Heart right ventricle (tissue), 16 donors: ENCODE measurements around the gene PLCL2. TPM values are rescaled to one million over a fixed set of nuclear protein-coding genes. Genes with fewer than 3 reads are reported as not detected.

ENCODE experiments used
- ATAC-seq, 8 donors: fragments of 200-7000 bp; cut with Tn5 transposase; one replicate each; pipeline ENCODE4 v1.9.1; 2020; ENCODE audit warnings: mild to moderate bottlenecking in 8 of 8, moderate library complexity in 8 of 8, moderate number of reproducible peaks in 1 of 8
- DNase-seq, 2 donors: peaks; one replicate each; pipeline ENCODE4 v3.0.0-alpha.2; 2020
- H3K27ac ChIP-seq, 10 donors: fragments of 200-600 bp; sonication (generic) in 2 of 10; one replicate each; pipeline versions ENCODE4 v1.5.0 to v1.8.0; 2020 to 2022; ENCODE audit warnings: mild to moderate bottlenecking in 3 of 10
- H3K27me3 ChIP-seq, 7 donors: fragments of 200-600 bp; one replicate each; pipeline ENCODE4 v1.8.0; 2021 to 2022; ENCODE audit warnings: mild to moderate bottlenecking in 2 of 7
- H3K36me3 ChIP-seq, 9 donors: fragments of 200-600 bp; sonication (generic) in 1 of 9; one replicate each; pipeline versions ENCODE4 v1.5.0 to v1.8.0; 2020 to 2022; ENCODE audit warnings: mild to moderate bottlenecking in 2 of 9
- H3K4me1 ChIP-seq, 9 donors: fragments of 200-600 bp; sonication (generic) in 1 of 9; one replicate each; pipeline versions ENCODE4 v1.5.0 to v1.8.0; 2020 to 2022; ENCODE audit warnings: mild to moderate bottlenecking in 4 of 9
- H3K4me3 ChIP-seq, 10 donors: fragments of 200-600 bp; sonication (generic) in 2 of 10; one replicate each; pipeline versions ENCODE4 v1.5.0 to v1.8.0; 2020 to 2022; ENCODE audit warnings: mild to moderate bottlenecking in 7 of 10, moderate library complexity in 2 of 10
- H3K9me3 ChIP-seq, 11 donors: fragments of 200-600 bp in 10 of 11; sonication (generic) in 2 of 11; one replicate each; pipeline versions ENCODE4 v1.5.0 to v1.8.0; 2013 to 2022; ENCODE audit warnings: mild to moderate bottlenecking in 2 of 11, control low read depth in 1 of 11, moderate library complexity in 1 of 11
- WGBS, 2 donors: extraction: QIAGEN DNeasy Blood & Tissue Kit; methylation state at CpG; one replicate each; pipeline ENCODE4 v1.1.7; 2013; ENCODE audit warnings: inconsistent platforms in 1 of 2; 5-methylcytosine and 5-hydroxymethylcytosine counted together
- intact Hi-C, 10 donors: fragments of 100-400 bp; cut with DNase I; formaldehyde crosslinking; loops; one replicate each; pipeline versions ENCODE4 v1.11.1 to v1.14.2; 2022
- polyA plus RNA-seq, 2 donors: library from polyadenylated mRNA; stranded (reverse); fragments of 200-250 nt; gene quantifications; one replicate each; pipeline ENCODE4 v1.2.3, GENCODE V29; 2013
- total RNA-seq, 10 donors: library from RNA; stranded (reverse); fragmentation: NEBNext Ultra II Directional in 3 of 10; extraction: Animal tissue kit (Norgen Biotek cat#: 25700) in 3 of 10; gene quantifications; one replicate each; pipeline versions ENCODE4 v1.2.1 to v1.2.4, GENCODE V29; 2021 to 2023
- TF ChIP-seq, protein P1 (sequence below), 9 donors: fragments of 200-600 bp; sonication (generic) in 2 of 9; IDR thresholded peaks; one replicate each; pipeline versions ENCODE4 v1.5.0 to v1.8.0; 2021 to 2022; ENCODE audit warnings: antibody characterized with exemption in 9 of 9, mild to moderate bottlenecking in 5 of 9, moderate library complexity in 1 of 9
- donor health status: Arrhythmogenic right ventricular cardiomyopathy.
- donor health status: ischemic (EF 13 %, LVEDD 7.1; RV severe dilation, severe dysfunction).
- donor health status: healthy with polysubstance abuse.
- donor health status: DM: no; HTN: yes; CAD: no.
- donor health status: DM: no; HTN: no; CAD: no.
- donor health status: ischemic (EF 25% LVEDD 6.9; RV normal size, moderate dysfunction).
- donor health status: ischemic (EF 25% LVEDD 5.7; RV mildly dilated, moderate dysfunction).
- donor health status: healthy.
- donor health status: DM: yes; HTN: yes; CAD: no.
- donor health status: Ischemic cardiomyopathy.
- donor health status: ischemic (EF 35%, LVEDD 5.7; RV mildly dilated, moderate dysfunction).
- donor health status: nonischemic (EF 11% LVEDD 7.7; RV severe dilation, severe dysfunction).
- donor health status: DM: yes; HTN: yes; CAD: no.
- donor health status: PGD.
- donor health status: ischemic (EF 29% LVEDD 5.4; RV normal size, mild dysfunction).
- donor health status: nonischemic (EF 23%, LVEDD 6.1; RV moderate dilation, normal function).

Gene PLCL2
- total and polyA plus RNA-seq, 12 donors: 8.7 to 79.8 (median 53.0) TPM

DNA sequence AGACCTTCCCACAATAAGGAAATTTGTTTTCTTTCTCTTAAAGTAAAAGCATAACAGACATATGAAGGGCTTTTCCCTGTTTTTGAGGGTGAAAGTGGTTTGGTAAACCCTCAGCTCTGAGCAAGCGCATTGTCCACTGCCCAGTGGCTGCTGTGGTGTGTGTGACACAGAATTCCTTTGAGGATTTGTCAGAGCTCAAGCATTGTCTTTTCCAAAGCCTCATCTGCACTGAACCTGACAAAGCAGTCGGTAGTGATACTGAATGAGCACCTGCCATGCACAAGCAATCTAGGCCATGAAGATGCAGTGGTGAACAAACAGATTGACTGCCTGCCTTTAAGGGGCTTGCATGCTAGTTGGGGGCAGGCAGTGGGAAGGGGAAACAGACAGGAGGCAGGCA is 128.3 kb downstream of the PLCL2 start:
- ATAC-seq: peak in 3 of 8 donors; percentile 31 to 50 (median 43)
- Histone ChIP-seq H3K4me1 (peaks cover 0 to 31% (median 15%) of the 10 kb centered on the region in 9 donors), H3K27ac (no peak overlapping the region), H3K27me3 (no peaks in the 10 kb centered on the region), H3K9me3 (no peaks in the 10 kb centered on the region), H3K4me3 (no peak overlapping the region), H3K36me3 (peaks cover 0 to 56% (median 9%) of the 10 kb centered on the region in 9 donors)
- WGBS, 2 donors: 59 to 74% methylated on average over 2 of the region's 2 CpGs
- TF ChIP-seq, protein P1, sequence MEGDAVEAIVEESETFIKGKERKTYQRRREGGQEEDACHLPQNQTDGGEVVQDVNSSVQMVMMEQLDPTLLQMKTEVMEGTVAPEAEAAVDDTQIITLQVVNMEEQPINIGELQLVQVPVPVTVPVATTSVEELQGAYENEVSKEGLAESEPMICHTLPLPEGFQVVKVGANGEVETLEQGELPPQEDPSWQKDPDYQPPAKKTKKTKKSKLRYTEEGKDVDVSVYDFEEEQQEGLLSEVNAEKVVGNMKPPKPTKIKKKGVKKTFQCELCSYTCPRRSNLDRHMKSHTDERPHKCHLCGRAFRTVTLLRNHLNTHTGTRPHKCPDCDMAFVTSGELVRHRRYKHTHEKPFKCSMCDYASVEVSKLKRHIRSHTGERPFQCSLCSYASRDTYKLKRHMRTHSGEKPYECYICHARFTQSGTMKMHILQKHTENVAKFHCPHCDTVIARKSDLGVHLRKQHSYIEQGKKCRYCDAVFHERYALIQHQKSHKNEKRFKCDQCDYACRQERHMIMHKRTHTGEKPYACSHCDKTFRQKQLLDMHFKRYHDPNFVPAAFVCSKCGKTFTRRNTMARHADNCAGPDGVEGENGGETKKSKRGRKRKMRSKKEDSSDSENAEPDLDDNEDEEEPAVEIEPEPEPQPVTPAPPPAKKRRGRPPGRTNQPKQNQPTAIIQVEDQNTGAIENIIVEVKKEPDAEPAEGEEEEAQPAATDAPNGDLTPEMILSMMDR (IDR thresholded peaks at IDR 0.05): no peak
- intact Hi-C loops: no loop called here
- DNase-seq: no peak

- no peak overlapping the region for H3K27ac ChIP-seq
- TF ChIP-seq, protein P1 (IDR thresholded peaks at IDR 0.05): no peak
- H3K9me3 ChIP-seq: no peaks in the 10 kb centered on the region
- 69 to 80% methylated on average over 4 of the region's 4 CpGs for WGBS, 2 donors
- no peaks in the 10 kb centered on the region for H3K27me3 ChIP-seq
- peaks cover 0 to 27% (median 15%) of the 10 kb centered on the region in 9 donors for H3K4me1 ChIP-seq
- DNase-seq: no peak
- ATAC-seq: peak in 3 of 8 donors; percentile 29 to 55 (median 50)
- intact Hi-C loops: no loop called here
- H3K4me3 ChIP-seq: no peak overlapping the region
- H3K36me3 ChIP-seq: peaks cover 0 to 56% (median 9%) of the 10 kb centered on the region in 9 donors
These were observed 128.8 kb downstream of the PLCL2 start for GRCh38 chr3:17013571-17013970.

GRCh38 chr3:17014284-17014683 is 129.5 kb downstream of the PLCL2 start:
- ATAC-seq (no peak), DNase-seq (no peak)
- Histone ChIP-seq H3K27ac (no peak overlapping the region), H3K4me3 (no peak overlapping the region), H3K27me3 (no peaks in the 10 kb centered on the region), H3K4me1 (peaks cover 0 to 27% (median 15%) of the 10 kb centered on the region in 9 donors), H3K9me3 (no peaks in the 10 kb centered on the region), H3K36me3 (peaks cover 0 to 56% (median 9%) of the 10 kb centered on the region in 9 donors)
- TF ChIP-seq, protein P1 (IDR thresholded peaks at IDR 0.05): no peak
- 96% methylated on average over 2 of the region's 2 CpGs for WGBS, 2 donors
- intact Hi-C loops: no loop called here

DNA sequence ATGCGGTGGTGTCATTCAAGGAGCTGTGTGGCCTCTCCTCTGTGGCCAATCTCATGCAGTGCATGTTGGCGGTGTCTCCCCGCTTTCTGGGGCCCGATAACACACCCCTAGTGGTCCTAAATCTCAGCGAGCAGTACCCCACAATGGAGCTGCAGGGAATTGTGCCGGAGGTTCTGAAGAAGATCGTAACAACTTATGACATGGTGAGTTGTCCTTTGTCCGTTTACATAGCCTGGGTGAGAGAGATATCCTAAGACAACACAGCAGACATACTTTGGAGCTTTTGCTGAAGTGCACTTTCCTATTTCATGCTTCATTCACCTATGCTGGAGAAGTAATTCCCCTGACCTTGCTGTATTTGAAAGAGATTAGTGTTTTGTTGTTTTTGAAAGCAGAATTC is 130.0 kb downstream of the PLCL2 start:
- intact Hi-C loops: no loop called here
- Histone ChIP-seq H3K4me1 (peaks cover 0 to 27% (median 15%) of the 10 kb centered on the region in 9 donors), H3K9me3 (no peaks in the 10 kb centered on the region), H3K27ac (no peak overlapping the region), H3K4me3 (no peak overlapping the region), H3K36me3 (peaks cover 0 to 59% (median 9%) of the 10 kb centered on the region in 9 donors), H3K27me3 (no peaks in the 10 kb centered on the region)
- DNase-seq (no peak), ATAC-seq (peak in 1 of 8 donors; percentile 32)
- 91 to 92% methylated on average over 8 of the region's 8 CpGs for WGBS, 2 donors
- TF ChIP-seq, protein P1 (IDR thresholded peaks at IDR 0.05): no peak
